ENCODE data around the gene ATG4A.

Gene ATG4A

DNA sequence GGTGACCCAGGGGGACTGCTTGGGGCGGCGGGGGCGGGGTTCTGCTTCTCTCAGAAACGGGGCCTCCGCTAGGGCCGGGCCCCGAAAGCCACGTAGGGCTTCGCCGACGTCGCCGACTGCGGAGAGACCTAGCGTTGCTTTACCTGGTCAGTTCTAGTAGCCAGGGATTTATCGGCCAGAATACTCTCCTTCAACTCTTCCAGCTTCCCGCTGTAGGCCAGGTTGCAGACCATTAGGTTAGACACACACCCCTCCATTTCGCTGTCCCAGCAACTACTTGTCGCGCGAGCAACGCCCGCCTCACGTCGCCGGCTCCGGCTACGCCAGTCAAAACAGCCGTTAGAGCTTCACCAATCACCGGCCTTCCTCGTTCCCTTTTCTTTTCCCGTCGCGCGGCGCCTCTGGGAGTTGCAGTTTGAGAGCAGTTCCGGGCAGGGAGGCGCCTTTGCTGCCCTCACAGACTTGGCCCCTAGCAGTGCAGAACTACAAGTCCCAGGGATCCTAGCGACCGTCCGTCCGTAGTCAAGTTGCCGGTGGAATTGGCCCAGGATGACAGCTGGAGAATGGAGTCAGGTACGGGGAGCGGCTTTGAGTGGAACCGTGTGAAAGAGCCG, at the start of gene ATG4A, which contains the start of gene PSMD10:
Gene ATG4A (plus strand): TSS at position 515 of the 614 bp plus-strand sequence. CDS start 49 bp downstream, at position 564.
Gene PSMD10 (minus strand): TSS at position 279 of the 614 bp plus-strand sequence. CDS start 22 bp downstream, at position 257.
- DNase-seq (ENCODE audit: low read depth in 2 of 2): peak; percentile 73

DNA sequence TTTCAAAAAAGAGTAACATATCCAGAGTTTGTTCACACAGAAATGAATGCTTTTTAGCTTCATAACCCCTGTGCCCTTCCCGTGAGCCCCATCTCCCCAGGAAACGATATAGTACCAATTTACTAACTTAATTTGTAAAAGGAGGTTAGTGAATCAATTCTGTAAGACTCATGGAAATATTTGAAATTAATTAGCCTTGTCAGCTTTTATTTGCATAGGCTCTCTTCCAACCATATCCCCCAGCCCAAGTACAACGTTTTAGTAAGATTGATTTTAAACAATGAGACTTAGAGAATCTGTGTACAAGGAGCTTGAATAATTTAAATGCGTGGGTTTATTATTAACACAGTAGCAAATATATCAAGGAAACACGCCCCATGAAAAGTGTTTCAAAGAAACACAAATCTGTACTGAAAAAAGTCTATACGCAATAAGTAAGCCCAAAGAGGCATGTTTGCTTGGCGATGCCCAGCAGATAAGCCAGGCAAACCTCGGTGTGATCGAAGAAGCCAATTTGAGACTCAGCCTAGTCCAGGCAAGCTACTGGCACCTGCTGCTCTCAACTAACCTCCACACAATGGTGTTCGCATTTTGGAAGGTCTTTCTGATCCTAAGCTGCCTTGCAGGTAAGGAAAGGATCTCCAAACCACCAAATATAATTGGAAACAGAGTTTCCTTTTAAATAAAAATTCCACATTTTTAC, 46.9 kb upstream of the ATG4A start, which contains the start of gene VSIG1:
Gene VSIG1 (plus strand): TSS at position 512 of the 703 bp plus-strand sequence. CDS start 66 bp downstream, at position 578.
- no peak for DNase-seq (ENCODE audit: low read depth in 2 of 2)

DNA sequence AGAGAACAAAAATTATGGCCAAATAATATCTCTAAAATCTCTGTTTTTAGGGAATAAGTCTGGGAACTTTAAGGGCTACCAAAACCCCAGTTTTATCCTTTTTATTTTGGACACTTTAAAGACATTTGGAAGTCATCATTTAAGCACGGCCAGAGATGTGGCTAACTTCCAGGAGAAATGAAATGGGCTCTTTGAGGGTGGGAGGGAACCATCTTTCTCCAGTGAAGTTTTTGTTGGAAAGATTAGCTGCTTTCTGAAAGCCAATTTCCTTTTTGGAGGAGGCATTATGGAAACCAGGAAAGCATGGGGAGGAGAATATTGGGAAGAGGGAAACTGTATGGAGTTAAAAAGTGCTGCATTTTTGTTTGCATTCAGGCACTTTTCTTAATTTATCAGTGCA, 41.9 kb upstream of the ATG4A start:
- DNase-seq (ENCODE audit: low read depth in 2 of 2): no peak

DNA sequence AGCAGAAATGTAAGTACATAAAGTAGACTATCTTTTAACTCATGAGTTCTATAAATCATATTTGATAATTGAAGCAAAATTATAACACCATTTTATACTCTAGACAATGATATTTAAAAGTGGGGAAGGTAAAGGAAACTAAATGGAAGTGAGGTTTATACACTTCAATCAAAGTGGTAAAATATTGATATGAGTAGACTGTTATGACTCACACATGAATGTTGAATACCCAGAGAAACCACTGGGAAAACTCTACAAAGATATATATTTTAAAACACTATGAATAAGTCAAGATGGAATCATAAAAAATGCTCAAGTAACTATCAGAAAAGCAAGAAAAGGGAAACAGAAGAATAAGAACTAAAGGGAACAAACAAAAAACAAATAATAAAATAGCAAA, 38.4 kb upstream of the ATG4A start:
- no peak for DNase-seq (ENCODE audit: low read depth in 2 of 2)

DNA sequence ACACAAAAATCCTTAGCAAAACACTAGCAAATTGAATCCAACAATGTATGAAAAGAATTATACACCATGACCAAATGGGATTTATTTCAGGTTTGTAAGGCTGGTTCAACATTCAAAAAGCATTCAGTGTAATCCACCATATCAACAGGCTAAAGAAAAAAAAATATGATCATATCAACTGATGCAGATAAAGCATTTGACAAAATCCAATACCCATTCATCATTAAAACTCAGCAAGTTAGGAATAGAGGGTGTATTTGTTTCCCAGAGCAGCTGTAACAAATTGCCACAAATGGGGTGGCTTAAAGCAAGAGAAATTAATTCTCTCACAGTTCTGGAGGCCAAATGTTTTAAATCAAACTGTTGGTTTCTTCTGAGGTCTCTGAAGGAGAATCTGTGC, 36.0 kb upstream of the ATG4A start:
- DNase-seq (ENCODE audit: low read depth in 2 of 2): no peak

DNA sequence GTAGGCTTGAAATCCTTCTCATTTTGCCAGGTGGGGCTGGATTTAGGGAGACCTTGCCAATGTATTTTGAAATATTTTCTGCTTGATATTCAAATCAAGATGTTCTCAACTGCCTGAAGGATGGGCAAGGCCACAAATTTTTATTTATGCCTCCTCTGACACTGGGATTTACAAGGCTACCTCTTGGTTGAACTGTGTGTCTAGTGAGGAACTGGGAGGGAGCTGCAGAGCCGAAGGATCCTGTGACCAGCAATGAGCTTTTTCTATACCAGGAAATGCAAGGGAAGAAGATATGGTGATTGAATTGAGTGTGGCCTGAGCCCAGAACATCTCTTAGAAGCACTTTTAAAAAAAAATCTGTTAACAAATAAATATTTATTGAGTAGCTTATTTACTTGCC, 31.8 kb upstream of the ATG4A start:
- no peak for DNase-seq (ENCODE audit: low read depth in 2 of 2)

DNA sequence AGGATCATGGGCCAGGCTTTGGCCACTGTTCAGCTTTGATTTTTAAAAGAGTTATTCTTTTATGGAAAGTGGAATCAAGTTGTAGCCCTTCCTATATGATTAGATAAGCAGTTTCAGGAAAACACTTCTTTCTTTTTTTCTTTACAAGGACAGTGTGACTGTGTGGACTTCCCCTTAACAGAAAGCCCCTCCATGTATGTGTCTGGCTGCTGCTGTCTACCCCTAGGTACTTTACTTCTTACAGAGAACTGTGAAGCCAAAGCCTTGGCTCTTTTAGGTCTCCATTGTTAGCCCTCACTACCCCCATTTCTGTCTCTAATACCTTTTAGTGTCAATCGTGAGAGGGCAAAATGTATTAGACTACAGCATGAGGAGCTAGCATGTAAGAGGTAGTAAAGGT, 27.6 kb upstream of the ATG4A start:
- no peak for DNase-seq (ENCODE audit: low read depth in 2 of 2)

- DNase-seq (ENCODE audit: low read depth in 2 of 2): no peak
These were observed 27.0 kb upstream of the ATG4A start for GRCh38 chrX:108064613-108065012.

DNA sequence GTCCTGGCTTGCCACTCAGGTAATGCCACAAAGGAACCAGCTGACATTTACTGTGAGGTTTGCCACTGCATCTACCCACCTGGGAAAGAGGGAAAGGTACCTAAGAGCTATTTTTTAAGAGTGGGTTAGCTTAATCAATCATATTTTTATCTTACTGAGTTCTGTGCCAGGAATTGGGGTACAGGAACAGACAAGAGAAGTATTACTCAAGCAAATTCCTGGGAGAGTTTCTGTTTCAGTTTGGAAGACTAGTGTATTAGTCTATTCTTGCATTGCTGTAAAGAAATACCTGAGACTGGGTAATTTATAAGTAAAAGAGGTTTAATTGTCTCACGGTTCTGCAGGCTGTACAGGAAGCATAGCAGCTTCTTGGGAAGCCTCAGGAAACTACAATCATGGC, 23.5 kb upstream of the ATG4A start:
- DNase-seq (ENCODE audit: low read depth in 2 of 2): no peak

DNA sequence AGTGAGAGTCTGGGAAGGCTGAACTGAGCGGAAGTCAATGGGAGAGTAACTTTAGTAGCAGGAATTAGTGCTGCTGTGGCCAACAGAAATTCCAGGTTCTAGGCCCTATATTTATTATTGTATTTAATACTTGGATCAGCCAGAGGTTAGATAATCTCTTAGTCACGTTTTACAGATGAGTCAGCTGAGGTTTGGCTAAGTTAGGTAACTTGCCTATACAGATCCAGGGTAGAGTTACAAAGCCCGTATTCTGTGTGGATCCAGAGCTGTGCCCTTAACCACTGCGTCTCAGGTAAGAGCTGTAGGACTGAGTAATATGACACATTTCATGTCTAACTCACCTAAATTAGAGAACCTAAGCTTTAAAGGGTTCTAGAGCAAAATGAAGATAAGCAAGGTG, 20.7 kb upstream of the ATG4A start:
- no peak for DNase-seq (ENCODE audit: low read depth in 2 of 2)

GRCh38 chrX:108071578-108071977, 20.0 kb upstream of the ATG4A start:
- no peak for DNase-seq (ENCODE audit: low read depth in 2 of 2)

DNA sequence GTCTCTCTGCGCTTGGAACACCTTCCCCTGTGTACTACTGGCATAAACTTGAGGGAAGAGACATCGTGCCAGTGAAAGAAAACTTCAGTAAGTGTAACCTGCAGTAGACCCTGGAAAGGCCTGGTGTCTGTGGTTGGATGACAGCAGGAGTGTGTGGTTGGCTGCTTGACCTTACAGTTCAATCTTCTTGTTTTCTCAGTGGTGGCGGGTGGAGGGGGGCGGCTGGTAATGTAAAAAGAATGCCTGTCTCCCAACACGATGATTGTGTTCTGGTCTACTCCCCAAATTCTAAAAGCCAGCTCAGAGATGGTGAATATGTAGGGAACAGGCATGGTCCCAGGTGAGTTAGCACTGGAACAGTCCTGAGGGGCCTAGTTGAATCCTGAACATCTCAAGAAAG, 18.8 kb upstream of the ATG4A start:
- no peak for DNase-seq (ENCODE audit: low read depth in 2 of 2)

DNA sequence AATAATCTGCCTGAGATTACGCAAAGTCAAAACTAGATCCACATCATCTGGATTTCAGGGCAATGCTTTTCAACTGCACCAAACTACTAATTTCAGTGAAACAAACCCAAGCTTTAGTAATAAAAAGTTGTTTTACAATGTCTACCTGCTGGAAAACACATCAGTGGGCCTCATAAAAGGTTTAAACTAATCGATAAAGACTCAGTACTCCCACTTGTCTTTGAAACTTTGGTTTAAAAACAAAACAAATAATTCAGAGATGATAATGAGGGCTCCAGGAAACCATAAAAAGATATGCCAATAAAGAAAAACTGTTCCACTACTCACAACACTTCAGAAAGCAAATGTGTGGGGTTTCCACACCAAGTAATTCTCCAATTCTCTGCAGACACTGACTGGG, 10.5 kb upstream of the ATG4A start:
- DNase-seq (ENCODE audit: low read depth in 2 of 2): no peak

DNA sequence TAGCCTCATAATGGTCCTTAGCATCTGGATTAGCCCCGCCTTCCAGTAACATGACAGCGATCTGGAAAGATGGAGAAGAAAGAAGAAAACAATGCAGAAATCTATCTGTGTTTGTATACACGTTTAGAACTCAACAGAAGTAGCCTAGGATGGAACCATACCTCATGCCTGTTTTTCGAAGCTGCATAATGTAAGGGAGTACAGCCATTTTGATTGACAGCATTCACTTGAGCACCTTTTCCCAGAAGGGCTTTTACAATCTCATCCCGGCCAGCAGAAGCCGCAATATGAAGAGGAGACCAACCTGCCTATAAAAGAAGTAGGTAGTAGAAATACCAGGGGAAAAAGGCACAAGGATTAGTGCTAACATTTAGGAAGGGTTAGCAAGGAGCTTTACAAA, 3.8 kb upstream of the ATG4A start:
- DNase-seq (ENCODE audit: low read depth in 2 of 2): no peak

GRCh38 chrX:108088511-108088910, 3.1 kb upstream of the ATG4A start:
- DNase-seq (ENCODE audit: low read depth in 2 of 2): no peak

GRCh38 chrX:108090491-108091263, 901 bp upstream of the ATG4A start:
- DNase-seq (ENCODE audit: low read depth in 2 of 2): no peak

GRCh38 chrX:108091878-108092291, 307 bp downstream of the ATG4A start:
- no peak for DNase-seq (ENCODE audit: low read depth in 2 of 2)

- DNase-seq (ENCODE audit: low read depth in 2 of 2): no peak
These were observed 5.8 kb downstream of the ATG4A start for GRCh38 chrX:108097380-108097779.

DNA sequence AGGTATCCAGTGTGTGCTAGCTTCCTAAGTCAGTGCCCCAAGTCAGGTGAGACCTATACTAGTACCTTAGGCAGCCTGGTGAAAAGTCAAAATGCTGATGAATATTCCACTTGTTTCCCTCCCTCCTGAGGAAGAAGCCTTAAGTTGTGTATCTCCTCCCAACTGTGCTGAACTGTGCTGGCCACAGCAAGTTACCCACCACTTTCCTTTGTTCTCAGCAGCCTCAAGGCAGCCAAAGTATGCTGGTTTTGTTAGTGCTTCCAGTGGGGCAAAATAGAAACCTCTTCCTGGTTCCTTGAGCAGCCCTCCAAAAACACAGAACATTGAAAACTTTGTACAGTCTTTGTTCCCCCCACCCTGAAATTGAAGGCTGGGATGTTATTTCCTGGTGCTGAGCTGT, 13.9 kb downstream of the ATG4A start:
- no peak for DNase-seq (ENCODE audit: low read depth in 2 of 2)

DNA sequence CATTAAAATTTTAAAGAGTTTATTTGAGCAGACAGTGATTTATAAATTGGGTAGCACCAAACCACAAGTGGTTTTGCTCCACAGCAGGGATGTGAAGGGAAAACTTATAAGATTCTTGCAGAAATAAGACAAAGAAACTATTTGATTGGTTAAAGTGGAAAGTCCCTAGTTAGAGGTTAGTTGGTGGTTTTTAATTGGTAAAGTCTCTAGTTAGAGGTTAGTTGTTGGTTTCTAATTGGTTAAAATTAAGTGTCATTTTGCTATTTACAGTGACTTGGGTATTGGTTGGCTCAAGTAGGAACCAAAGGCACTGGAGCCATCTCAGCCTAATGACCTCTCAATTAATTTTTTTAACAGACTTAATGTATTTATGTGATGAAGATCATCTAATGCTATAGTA, 23.0 kb downstream of the ATG4A start:
- no peak for DNase-seq (ENCODE audit: low read depth in 2 of 2)

DNA sequence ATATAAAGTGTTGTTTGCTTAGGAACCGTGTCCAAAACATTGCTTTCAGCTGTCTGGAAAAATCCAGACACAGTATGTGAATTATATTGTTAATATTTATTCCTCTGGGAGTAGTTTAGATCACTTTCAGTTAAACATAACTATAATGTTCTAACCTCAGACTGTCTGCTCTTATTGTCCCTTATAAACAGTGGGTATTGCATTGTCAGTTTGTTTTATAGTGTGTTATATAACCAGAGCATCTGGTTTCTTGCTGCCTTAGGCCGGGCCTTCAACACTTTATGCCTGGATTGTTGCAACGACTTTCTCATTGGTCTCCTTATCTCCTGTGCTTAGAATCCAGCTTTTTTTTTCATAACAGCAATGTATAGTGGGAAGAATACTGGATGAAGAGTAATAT, 26.4 kb downstream of the ATG4A start:
- no peak for DNase-seq (ENCODE audit: low read depth in 2 of 2)

DNA sequence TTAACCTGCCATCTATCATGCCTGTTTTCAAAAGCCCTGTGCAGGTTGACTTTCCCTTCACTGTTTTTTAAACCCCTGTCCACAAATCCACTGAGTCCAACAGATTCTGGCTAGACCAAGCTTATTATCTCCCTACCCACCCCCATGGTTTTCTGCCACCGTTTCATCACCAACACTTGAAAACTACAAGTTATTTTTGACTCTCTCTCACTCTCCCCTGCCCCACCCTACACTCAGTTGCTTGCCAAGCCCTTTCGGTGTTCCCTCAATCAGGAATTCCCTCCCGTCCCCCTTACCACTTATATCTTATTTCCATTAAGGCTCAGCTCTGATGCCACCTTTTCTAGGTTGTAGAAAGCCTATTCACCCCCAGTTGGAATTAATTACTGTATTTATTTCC, 29.7 kb downstream of the ATG4A start:
- no peak for DNase-seq (ENCODE audit: low read depth in 2 of 2)

DNA sequence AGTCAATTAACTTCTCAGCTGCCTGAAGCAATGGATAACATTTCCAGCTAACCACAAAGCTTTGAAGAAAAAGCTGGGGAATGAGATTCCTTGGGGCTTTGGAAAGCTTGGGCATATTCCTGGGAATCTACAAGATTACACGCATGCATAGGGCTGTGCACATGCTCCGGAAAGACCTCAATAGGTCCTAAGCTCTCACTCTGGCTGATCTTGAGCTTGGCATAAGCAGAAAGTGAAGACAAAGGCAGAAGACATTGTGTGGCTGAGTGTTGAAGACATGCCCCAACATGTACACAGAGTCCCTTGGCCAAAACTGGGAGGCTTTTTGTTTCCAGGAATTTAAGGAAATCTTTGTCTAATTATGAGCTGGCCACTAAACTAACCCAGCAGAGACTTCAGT, 31.2 kb downstream of the ATG4A start:
- no peak for DNase-seq (ENCODE audit: low read depth in 2 of 2)

Data from stimulated activated CD8-positive, alpha-beta memory T cell treated with anti-CD3 and anti-CD28 coated beads, Interleukin-7, amount 100 ng/mL, for 1 hour (primary cell).